Activated CD4-positive, alpha-beta T cell treated with anti-CD3 and anti-CD28 coated beads, Interleukin-2, amount 50 U/mL, for 48 hours (primary cell): Measurements from ENCODE around the gene ADGRG3.
"Not testable (repeated sequence)": the region's sequence is repeated elsewhere in the genome, so short reads cannot be mapped to it uniquely, and the experiment has no call there.

Experiments
- DNase-seq, 2 experiments: peaks; one replicate each; pipeline ENCODE4 v3.0.0-alpha.2; 2020

The ADGRG3 gene

GRCh38 chr16:57697896-57698537, 29.9 kb downstream of the ADGRG3 start:
- DNase-seq = no peak

GRCh38 chr16:57698812-57699405, 30.8 kb downstream of the ADGRG3 start:
- no peak for DNase-seq

DNA sequence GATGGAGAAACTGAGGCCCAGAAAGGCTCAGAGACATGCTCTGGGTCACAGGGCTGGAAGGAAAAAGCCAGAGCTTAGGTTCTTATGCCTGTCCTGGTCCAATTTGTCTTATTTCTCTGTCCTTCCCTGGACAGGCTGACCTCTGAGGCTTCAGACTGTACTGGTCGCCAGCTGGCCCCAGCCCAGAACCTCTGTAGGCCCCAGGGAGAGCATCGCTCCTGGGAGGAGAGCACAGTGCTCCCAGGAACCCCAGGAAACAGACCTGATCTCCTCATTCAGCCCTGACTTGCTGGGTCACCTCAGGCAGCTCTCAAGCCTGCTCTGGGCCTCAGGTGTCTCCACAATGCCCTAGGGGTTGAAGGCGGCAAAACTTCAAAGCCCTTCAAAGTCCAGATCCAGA, 31.4 kb downstream of the ADGRG3 start:
- DNase-seq = no peak

DNA sequence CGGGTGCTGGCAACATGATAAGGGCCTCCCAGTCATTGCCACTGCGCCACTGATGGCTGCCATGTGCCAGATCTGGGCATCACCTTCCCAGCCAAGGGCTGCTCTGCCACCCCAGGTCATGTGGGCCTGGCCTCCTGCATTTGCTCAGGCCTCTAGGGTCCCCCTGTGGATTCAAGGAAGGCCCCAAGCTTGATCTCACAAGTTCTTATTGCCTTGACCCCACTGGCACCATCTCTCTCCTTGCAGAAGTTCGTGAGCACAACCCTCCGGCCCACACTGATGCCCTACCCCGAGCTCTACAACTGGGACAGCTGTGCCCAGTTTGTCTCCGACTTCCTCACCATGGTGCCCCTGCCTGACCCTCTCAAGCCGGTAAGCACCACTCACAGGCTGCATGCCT, 31.8 kb downstream of the ADGRG3 start:
- no peak for DNase-seq

DNA sequence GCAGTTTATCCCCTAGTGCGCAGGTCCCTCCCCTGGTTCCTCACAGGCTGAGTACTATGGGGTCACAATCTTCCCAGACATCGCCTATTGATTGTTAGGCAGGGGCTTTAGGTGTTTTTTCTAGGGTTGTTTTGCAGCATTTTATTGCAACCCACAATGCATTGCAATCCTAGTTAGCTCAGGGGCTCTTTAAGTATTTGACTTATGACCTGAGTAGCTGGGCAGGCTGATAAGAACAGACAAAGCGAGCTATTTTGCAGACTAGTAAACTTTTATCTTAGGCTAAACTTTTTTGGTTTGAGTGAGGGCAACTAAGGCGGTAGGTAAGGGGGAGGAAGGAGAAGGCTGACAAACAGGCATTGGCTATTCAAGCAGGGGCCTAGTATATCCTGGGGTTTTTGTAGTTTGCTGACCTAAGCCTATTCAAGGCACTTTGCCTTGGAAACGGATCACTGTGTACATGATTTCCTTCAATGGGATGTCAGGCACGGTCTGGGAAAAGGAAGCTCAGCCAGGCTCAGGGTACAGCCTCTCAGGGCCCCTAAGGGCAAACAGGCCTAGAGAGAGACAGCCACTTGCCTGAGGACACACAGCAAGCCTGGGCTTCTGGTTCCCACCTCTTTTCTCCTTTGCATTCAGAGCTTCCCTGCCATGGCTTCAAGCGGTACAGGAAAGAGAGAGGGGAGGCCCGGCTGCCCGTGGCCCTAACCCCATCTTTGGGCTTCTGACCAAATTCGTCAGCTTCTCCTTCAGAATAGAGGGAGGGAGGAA, 32.9 kb downstream of the ADGRG3 start:
- DNase-seq = no peak

GRCh38 chr16:57701759-57702371, 33.8 kb downstream of the ADGRG3 start:
- no peak for DNase-seq

DNA sequence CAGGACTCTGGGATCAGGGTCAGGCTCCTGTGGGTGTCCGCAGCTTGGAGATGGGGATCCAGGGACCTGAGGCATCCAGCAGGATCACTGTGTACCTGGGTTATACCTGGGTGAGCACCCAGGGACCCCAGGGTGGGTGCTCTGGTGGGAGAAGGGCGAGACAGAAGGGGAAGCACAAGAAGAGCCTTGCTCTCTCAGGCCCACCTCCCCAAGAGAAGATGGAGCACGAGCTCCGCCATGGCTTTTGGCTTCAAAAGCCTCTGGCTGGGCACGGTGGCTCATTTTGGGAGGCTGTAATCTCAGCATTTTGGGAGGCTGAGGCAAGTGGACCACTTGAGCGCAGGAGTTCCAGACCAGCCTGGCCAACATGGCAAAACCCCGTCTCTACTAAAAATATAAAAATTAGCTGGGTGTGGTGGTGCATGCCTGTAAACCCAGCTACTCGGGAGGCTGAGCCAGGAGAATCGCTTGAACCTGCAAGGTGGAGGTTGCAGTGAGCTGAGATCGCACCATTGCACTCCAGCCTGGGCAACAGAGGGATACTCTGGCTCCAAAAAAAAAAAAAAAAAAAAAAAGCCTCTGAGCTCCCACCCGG, 35.4 kb downstream of the ADGRG3 start:
- DNase-seq = no peak

- DNase-seq = no peak
Observed at GRCh38 chr16:57704011-57704904, 36.2 kb downstream of the ADGRG3 start.

- DNase-seq = no peak
Observed at GRCh38 chr16:57704905-57705852, 37.1 kb downstream of the ADGRG3 start.

DNA sequence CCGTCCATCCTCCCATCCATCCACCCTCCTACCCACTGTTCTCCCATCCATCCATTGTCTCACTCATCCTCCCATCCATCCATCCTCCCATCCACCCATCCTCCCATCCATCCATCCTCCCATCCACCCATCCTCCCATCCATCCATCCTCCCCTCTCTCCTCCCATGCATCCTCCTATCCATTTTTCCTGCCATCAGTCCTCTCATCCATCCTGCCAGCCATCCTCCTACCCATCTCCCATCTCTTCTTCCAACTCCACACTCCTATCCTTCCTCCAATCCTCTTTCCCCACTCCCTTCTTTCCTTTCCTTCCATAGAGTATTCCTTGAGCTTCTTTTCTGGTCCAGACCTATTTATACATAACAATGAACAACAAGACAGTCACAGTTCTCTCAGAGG, 38.6 kb downstream of the ADGRG3 start:
- no peak for DNase-seq

DNA sequence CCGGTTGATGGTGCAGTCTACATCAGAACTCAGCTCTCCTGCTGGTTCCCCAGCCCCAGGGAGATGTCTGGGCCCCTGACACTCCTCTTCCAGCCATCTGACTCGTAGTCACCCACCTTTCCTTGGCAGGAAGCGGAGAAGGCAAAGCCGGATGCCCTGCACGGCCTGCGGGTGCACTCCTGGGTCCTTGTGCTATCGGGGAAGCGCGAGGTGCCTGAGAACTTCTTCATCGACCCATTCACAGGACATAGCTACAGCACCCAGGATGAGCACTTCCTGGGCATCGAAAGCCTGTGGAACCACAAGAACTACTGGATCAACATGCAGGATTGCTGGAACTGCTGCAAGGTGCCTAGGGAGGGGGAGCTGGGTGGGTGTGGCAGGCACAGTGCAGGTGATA, 39.2 kb downstream of the ADGRG3 start:
- no peak for DNase-seq

- no peak for DNase-seq
Observed at GRCh38 chr16:57708168-57708567, 40.1 kb downstream of the ADGRG3 start.

DNA sequence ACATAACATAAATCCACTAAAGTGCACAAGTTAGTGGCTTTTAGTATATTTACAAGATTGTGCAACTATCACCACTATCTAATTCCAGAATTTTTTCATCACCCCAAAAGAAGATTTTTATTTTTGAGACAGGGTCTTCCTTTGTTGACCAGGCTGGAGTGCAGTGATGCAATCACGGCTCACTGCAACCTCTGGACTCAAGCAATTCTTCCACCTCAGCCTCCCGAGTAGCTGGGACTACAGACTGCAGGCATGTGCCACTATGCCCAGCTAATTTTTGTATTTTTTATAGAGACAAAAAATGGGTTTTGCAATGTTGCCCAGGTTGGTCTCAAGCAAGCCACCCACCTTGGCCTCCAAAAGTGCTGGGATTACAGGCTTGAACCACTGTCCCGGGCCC, 41.6 kb downstream of the ADGRG3 start:
- no peak for DNase-seq

DNA sequence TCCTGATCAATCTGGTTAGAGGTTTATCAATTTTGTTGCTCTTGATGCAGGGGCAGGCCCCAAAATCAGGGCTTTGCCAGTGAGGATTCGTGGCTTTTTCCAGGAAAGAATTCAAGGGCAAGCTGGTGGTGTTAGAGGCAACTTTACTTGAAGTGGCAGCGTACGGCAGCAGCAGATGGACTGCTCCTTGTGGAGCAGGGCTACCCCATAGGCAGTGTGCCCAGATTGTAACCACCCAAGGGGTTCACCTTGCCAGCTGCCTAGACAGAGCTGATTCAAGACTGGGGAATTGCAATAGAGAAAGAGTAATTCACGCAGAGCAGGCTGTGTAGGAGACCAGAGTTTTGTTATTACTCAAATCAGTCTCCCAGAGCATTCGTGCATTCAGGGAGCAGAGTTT, 43.2 kb downstream of the ADGRG3 start:
- DNase-seq = no peak

DNA sequence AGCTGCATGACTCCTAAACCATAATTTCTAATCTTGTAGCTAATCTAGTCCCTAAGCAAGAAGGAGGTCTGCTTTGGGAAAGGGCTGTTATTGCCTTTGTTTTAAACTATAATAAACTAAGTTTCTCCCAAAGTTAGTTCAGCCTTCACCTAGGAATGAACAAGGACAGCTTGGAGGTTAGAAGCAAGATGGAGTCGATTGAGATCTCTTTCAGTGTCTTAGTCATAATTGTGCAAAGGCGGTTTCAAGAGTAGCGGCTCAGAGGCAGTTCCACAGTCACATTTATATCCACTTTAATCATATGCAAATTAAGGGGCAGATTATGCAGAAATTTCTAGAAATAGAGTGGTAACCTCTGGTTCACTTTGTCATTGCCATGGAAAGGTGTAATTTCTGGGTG, 43.9 kb downstream of the ADGRG3 start:
- DNase-seq = no peak

DNA sequence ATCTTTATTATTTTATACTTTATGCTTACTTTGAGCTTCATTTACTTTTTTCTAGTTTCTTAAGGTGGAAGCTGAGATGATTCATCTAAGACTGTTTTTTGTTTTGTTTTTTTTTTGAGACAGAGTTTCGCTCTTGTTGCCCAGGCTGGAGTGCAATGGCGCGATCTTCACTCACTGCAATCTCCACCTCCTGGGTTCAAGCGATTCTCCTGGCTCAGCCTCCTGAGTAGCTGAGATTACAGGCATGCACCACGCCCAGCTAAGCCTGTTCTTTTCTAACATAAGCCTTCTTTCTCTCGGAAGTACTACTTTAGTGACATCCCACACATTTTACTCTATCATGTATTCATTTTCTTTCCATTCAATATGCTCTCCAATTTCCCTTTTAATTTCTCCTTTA, 44.5 kb downstream of the ADGRG3 start:
- DNase-seq = not testable (repeated sequence)

DNA sequence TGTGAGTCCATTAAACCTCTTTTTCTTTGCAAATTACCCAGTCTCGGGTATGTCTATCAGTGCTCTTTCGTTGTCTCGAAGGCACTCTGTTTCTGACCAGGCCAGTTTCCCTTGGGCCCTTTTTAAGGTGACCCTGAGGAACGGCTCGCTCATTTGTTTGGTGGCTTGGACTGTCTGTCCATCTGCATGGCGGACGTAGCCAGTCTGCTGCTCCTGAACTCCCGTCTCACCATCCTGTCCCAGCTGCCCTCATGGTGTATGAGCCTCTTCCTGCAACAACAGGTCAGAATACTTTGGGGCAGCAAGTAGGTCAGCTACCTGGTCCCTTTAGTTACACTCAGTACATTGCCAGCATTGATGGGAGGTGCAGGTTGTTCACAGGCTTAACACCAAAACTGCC, 45.5 kb downstream of the ADGRG3 start:
- no peak for DNase-seq

DNA sequence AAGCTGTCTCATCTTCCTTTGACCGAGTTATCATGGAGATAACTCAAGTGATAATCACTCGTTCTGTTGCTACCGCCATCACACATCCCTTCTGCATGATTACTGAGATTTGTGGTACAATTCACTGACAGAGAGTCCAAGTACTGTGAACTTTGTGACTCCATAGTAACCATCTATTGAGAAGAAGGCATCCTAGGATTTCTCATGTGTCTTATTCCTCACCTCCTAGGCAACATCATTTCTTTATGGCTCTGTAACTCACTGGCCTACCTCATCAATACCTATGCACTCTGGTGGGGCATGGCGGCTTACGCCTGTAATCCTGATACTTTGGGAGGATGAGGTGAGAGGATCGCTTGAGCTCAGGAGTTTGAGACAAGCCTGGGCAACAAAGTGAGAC, 45.9 kb downstream of the ADGRG3 start:
- DNase-seq = no peak

- peak; percentile 49 to 64 for DNase-seq
Observed at GRCh38 chr16:57720142-57720575, 52.1 kb downstream of the ADGRG3 start.

- DNase-seq = no peak
Observed at GRCh38 chr16:57721356-57722209, 53.5 kb downstream of the ADGRG3 start.
